Heart right ventricle (tissue), 16 donors: Measurements from ENCODE around the gene SMIM23. TPM values are rescaled to one million over a fixed set of nuclear protein-coding genes. Genes with fewer than 3 reads are reported as not detected.

Source experiments
- ATAC-seq, 8 donors: fragments of 200-7000 bp; cut with Tn5 transposase; one replicate each; pipeline ENCODE4 v1.9.1; 2020; ENCODE audit warnings: mild to moderate bottlenecking in 8 of 8, moderate library complexity in 8 of 8, moderate number of reproducible peaks in 1 of 8
- DNase-seq, 2 donors: peaks; one replicate each; pipeline ENCODE4 v3.0.0-alpha.2; 2020
- H3K27ac ChIP-seq, 10 donors: fragments of 200-600 bp; sonication (generic) in 2 of 10; one replicate each; pipeline versions ENCODE4 v1.5.0 to v1.8.0; 2020 to 2022; ENCODE audit warnings: mild to moderate bottlenecking in 3 of 10
- H3K27me3 ChIP-seq, 7 donors: fragments of 200-600 bp; one replicate each; pipeline ENCODE4 v1.8.0; 2021 to 2022; ENCODE audit warnings: mild to moderate bottlenecking in 2 of 7
- H3K36me3 ChIP-seq, 9 donors: fragments of 200-600 bp; sonication (generic) in 1 of 9; one replicate each; pipeline versions ENCODE4 v1.5.0 to v1.8.0; 2020 to 2022; ENCODE audit warnings: mild to moderate bottlenecking in 2 of 9
- H3K4me1 ChIP-seq, 9 donors: fragments of 200-600 bp; sonication (generic) in 1 of 9; one replicate each; pipeline versions ENCODE4 v1.5.0 to v1.8.0; 2020 to 2022; ENCODE audit warnings: mild to moderate bottlenecking in 4 of 9
- H3K4me3 ChIP-seq, 10 donors: fragments of 200-600 bp; sonication (generic) in 2 of 10; one replicate each; pipeline versions ENCODE4 v1.5.0 to v1.8.0; 2020 to 2022; ENCODE audit warnings: mild to moderate bottlenecking in 7 of 10, moderate library complexity in 2 of 10
- H3K9me3 ChIP-seq, 11 donors: fragments of 200-600 bp in 10 of 11; sonication (generic) in 2 of 11; one replicate each; pipeline versions ENCODE4 v1.5.0 to v1.8.0; 2013 to 2022; ENCODE audit warnings: mild to moderate bottlenecking in 2 of 11, control low read depth in 1 of 11, moderate library complexity in 1 of 11
- CTCF ChIP-seq, 9 donors: fragments of 200-600 bp; sonication (generic) in 2 of 9; IDR thresholded peaks; one replicate each; pipeline versions ENCODE4 v1.5.0 to v1.8.0; 2021 to 2022; ENCODE audit warnings: antibody characterized with exemption in 9 of 9, mild to moderate bottlenecking in 5 of 9, moderate library complexity in 1 of 9
- WGBS, 2 donors: extraction: QIAGEN DNeasy Blood & Tissue Kit; methylation state at CpG; one replicate each; pipeline ENCODE4 v1.1.7; 2013; ENCODE audit warnings: inconsistent platforms in 1 of 2; 5-methylcytosine and 5-hydroxymethylcytosine counted together
- intact Hi-C, 10 donors: fragments of 100-400 bp; cut with DNase I; formaldehyde crosslinking; loops; one replicate each; pipeline versions ENCODE4 v1.11.1 to v1.14.2; 2022
- polyA plus RNA-seq, 2 donors: library from polyadenylated mRNA; stranded (reverse); fragments of 200-250 nt; gene quantifications; one replicate each; pipeline ENCODE4 v1.2.3, GENCODE V29; 2013
- total RNA-seq, 10 donors: library from RNA; stranded (reverse); fragmentation: NEBNext Ultra II Directional in 3 of 10; extraction: Animal tissue kit (Norgen Biotek cat#: 25700) in 3 of 10; gene quantifications; one replicate each; pipeline versions ENCODE4 v1.2.1 to v1.2.4, GENCODE V29; 2021 to 2023
- donor health status: Arrhythmogenic right ventricular cardiomyopathy.
- donor health status: ischemic (EF 13 %, LVEDD 7.1; RV severe dilation, severe dysfunction).
- donor health status: healthy with polysubstance abuse.
- donor health status: DM: no; HTN: yes; CAD: no.
- donor health status: DM: no; HTN: no; CAD: no.
- donor health status: ischemic (EF 25% LVEDD 6.9; RV normal size, moderate dysfunction).
- donor health status: ischemic (EF 25% LVEDD 5.7; RV mildly dilated, moderate dysfunction).
- donor health status: healthy.
- donor health status: DM: yes; HTN: yes; CAD: no.
- donor health status: Ischemic cardiomyopathy.
- donor health status: ischemic (EF 35%, LVEDD 5.7; RV mildly dilated, moderate dysfunction).
- donor health status: nonischemic (EF 11% LVEDD 7.7; RV severe dilation, severe dysfunction).
- donor health status: DM: yes; HTN: yes; CAD: no.
- donor health status: PGD.
- donor health status: ischemic (EF 29% LVEDD 5.4; RV normal size, mild dysfunction).
- donor health status: nonischemic (EF 23%, LVEDD 6.1; RV moderate dilation, normal function).

SMIM23 gene
- total and polyA plus RNA-seq, 12 donors = not detected

GRCh38 chr5:171834461-171834860 lies 48.8 kb downstream of the SMIM23 start:
- no peaks in the 10 kb centered on the region for H3K36me3 ChIP-seq
- WGBS, 2 donors = 93 to 94% methylated on average over 2 of the region's 2 CpGs

GRCh38 chr5:171835066-171835465 lies 49.4 kb downstream of the SMIM23 start:
- no peaks in the 10 kb centered on the region for H3K27me3 ChIP-seq
- H3K27ac ChIP-seq = no peak overlapping the region
- no peak for TF ChIP-seq CTCF (IDR thresholded peaks at IDR 0.05)
- peaks cover 0 to 22% (median 0%) of the 10 kb centered on the region in 11 donors for H3K9me3 ChIP-seq
- H3K36me3 ChIP-seq = no peaks in the 10 kb centered on the region
- H3K4me1 ChIP-seq = peaks cover 0 to under 1% (median 0%) of the 10 kb centered on the region in 9 donors
- no peak overlapping the region for H3K4me3 ChIP-seq
- ATAC-seq (no peak), DNase-seq (no peak)
- WGBS, 2 donors = 80 to 84% methylated on average over 7 of the region's 7 CpGs
- intact Hi-C loops = loop anchor here in 1 of 10 donors (10.0 kb wide), 1 partner anchor 90 kb away; no protein-coding TSS in a partner anchor

More at GRCh38 chr5:171834461-171834860, 48.8 kb downstream of the SMIM23 start:
- H3K27me3 ChIP-seq = no peaks in the 10 kb centered on the region
- H3K27ac ChIP-seq = no peak overlapping the region
- H3K9me3 ChIP-seq = peaks cover 0 to 28% (median 3%) of the 10 kb centered on the region in 11 donors
- DNase-seq (no peak), ATAC-seq (no peak)
- TF ChIP-seq CTCF (IDR thresholded peaks at IDR 0.05) = no peak
- intact Hi-C loops = loop anchor here in 1 of 10 donors (10.0 kb wide), 1 partner anchor 90 kb away; no protein-coding TSS in a partner anchor
- no peak overlapping the region for H3K4me3 ChIP-seq
- H3K4me1 ChIP-seq = no peaks in the 10 kb centered on the region

- TF ChIP-seq CTCF (IDR thresholded peaks at IDR 0.05) = no peak
- DNase-seq = no peak
- Histone ChIP-seq H3K9me3 (peaks cover 0 to 15% (median 0%) of the 10 kb centered on the region in 11 donors), H3K36me3 (no peaks in the 10 kb centered on the region), H3K27me3 (no peaks in the 10 kb centered on the region), H3K27ac (no peak overlapping the region), H3K4me3 (no peak overlapping the region), H3K4me1 (peaks cover 0 to 11% (median 5%) of the 10 kb centered on the region in 9 donors)
- intact Hi-C loops = loop anchor here in 1 of 10 donors (10.0 kb wide), 1 partner anchor 93 kb away; no protein-coding TSS in a partner anchor
- ATAC-seq = no peak
Measured at GRCh38 chr5:171837522-171837921, 51.9 kb downstream of the SMIM23 start.

- DNase-seq (no peak), ATAC-seq (no peak)
- H3K27ac ChIP-seq = no peak overlapping the region
- peaks cover 0 to 10% (median 0%) of the 10 kb centered on the region in 11 donors for H3K9me3 ChIP-seq
- intact Hi-C loops = loop anchor here in 1 of 10 donors (10.0 kb wide), 1 partner anchor 93 kb away; no protein-coding TSS in a partner anchor
- 78 to 80% methylated on average over 12 of the region's 12 CpGs for WGBS, 2 donors
- peaks cover 0 to 12% (median 6%) of the 10 kb centered on the region in 9 donors for H3K4me1 ChIP-seq
- no peaks in the 10 kb centered on the region for H3K36me3 ChIP-seq
- no peak overlapping the region for H3K4me3 ChIP-seq
- no peaks in the 10 kb centered on the region for H3K27me3 ChIP-seq
- TF ChIP-seq CTCF (IDR thresholded peaks at IDR 0.05) = no peak
Measured at GRCh38 chr5:171838066-171838465, 52.4 kb downstream of the SMIM23 start.
